H1 (cell line): ENCODE measurements around the gene WDR64. TPM values are rescaled to one million over a fixed set of nuclear protein-coding genes. Genes with fewer than 3 reads are reported as not detected.

Experiments
- BCL11A ChIP-seq, 2 experiments: IDR thresholded peaks; one replicate each; pipeline ENCODE4 v1.6.1; 2011; ENCODE audit warnings: low read depth in 2 of 2, low read length in 2 of 2, mild to moderate bottlenecking in 2 of 2
- polyA plus RNA-seq, 7 experiments: library from polyadenylated mRNA; depleted of rRNA in 3 of 7; stranded (reverse) in 5 of 7; unstranded in 2 of 7; fragments of >200 nt in 5 of 7; fragments of 200-250 nt in 2 of 7; gene quantifications; 1 replicate in 5 of 7; 2 replicates in 1 of 7; 4 replicates in 1 of 7; pipeline versions ENCODE4 v1.2.1 to v1.2.3, GENCODE V29; 2011 to 2013; ENCODE audit warnings: missing spikeins in 2 of 7, mixed read lengths in 2 of 7
- total RNA-seq: library from RNA; stranded (reverse); fragmentation: NEBNext Ultra II Directional; extraction: Animal tissue kit (Norgen Biotek cat#: 25700); gene quantifications from 2 replicates; pipeline ENCODE4 v1.2.1, GENCODE V29; 2021
- TF ChIP-seq, protein P1 (sequence below): IDR thresholded peaks from 2 replicates; pipeline ENCODE4 v1.6.1; 2012; ENCODE audit warnings: inconsistent platforms

Gene WDR64
- total and polyA plus RNA-seq, 2 of the 8 experiments (the other 6 are each of a cell fraction or from before 2014, with no cell fraction given): 0.02 TPM; not detected in 1

GRCh38 chr1:241706967-241707366 lies 54.9 kb downstream of the WDR64 start (continued):
- TF ChIP-seq, protein P1, sequence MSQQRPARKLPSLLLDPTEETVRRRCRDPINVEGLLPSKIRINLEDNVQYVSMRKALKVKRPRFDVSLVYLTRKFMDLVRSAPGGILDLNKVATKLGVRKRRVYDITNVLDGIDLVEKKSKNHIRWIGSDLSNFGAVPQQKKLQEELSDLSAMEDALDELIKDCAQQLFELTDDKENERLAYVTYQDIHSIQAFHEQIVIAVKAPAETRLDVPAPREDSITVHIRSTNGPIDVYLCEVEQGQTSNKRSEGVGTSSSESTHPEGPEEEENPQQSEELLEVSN: no peak
- no peak for TF ChIP-seq BCL11A (IDR thresholded peaks at IDR 0.05; ENCODE audit: low read depth in 2 of 2, low read length in 2 of 2)
